Mammary epithelial cell (primary cell): ENCODE results near the gene SLC25A22.

ENCODE experiments used
- CTCF ChIP-seq, 2 donors: IDR thresholded peaks in 1 of 2; conservative IDR thresholded peaks in 1 of 2; 2 replicates each; pipeline ENCODE4 v1.5.1; 2011 to 2012; ENCODE audit warnings: inconsistent platforms in 2 of 2, low read length in 2 of 2, mild to moderate bottlenecking in 2 of 2, control low read depth in 1 of 2, low read depth in 1 of 2; ENCODE audit not compliant: insufficient read depth in 1 of 2; ENCODE audit errors: extremely low read depth in 1 of 2
- EZH2 ChIP-seq: IDR thresholded peaks from 2 replicates; pipeline ENCODE4 v1.6.1; 2012; ENCODE audit warnings: low read length, inconsistent platforms, borderline replicate concordance

- no peak for TF ChIP-seq CTCF (conservative IDR thresholded peaks at IDR 0.05 in 1 of 2, IDR thresholded peaks at IDR 0.05 in 1 of 2; ENCODE audit: extremely low read depth in 1 of 2, insufficient read depth in 1 of 2, low read depth in 1 of 2, low read length in 2 of 2)
- TF ChIP-seq EZH2: no peak
These were observed 10.9 kb downstream of the SLC25A22 start for GRCh38 chr11:787084-787675.
